Measurements from ENCODE around the gene RTTN.

The RTTN gene

GRCh38 chr18:69996417-69996816, 209.1 kb downstream of the RTTN start:
- H3K27ac ChIP-seq (ENCODE audit: low read length), result no peak overlapping the region

GRCh38 chr18:69995774-69996173, 209.7 kb downstream of the RTTN start:
- Histone ChIP-seq H3K36me3 (ENCODE audit: insufficient read depth, low read length) (peaks cover 21% of the 10 kb centered on the region; the same call in 1 of the 2 replicates), H3K9ac (ENCODE audit: low read depth, low read length) (no peak overlapping the region), H3K9me3 (ENCODE audit: insufficient read depth, low read length, severe bottlenecking) (no peaks in the 10 kb centered on the region), H2AFZ (ENCODE audit: low read depth, low read length) (no peak overlapping the region), H3K79me2 (ENCODE audit: insufficient read depth, low read length) (no peaks in the 10 kb centered on the region), H3K4me3 (ENCODE audit: low read depth in 1 of 2, low read length in 2 of 2) (no peak overlapping the region), H4K20me1 (ENCODE audit: insufficient read depth, low read length) (no peaks in the 10 kb centered on the region), H3K4me2 (ENCODE audit: insufficient read depth, low read length) (no peak overlapping the region), H3K27ac (ENCODE audit: low read length) (no peak overlapping the region), H3K4me1 (ENCODE audit: insufficient read depth, low read length) (no peaks in the 10 kb centered on the region), H3K27me3 (ENCODE audit: insufficient read depth, low read length, poor library complexity) (no peaks in the 10 kb centered on the region)
- TF ChIP-seq EZH2 (IDR thresholded peaks at IDR 0.05; ENCODE audit: borderline replicate concordance, low read depth, low read length, severe bottlenecking) (no peak), CTCF (IDR thresholded peaks at IDR 0.05; ENCODE audit: borderline replicate concordance, extremely low read depth, low read length, poor library complexity, severe bottlenecking) (no peak)
- DNase-seq (no peak), ATAC-seq (ENCODE audit: insufficient read depth, low read depth) (no peak)

More at GRCh38 chr18:69996417-69996816, 209.1 kb downstream of the RTTN start:
- Histone ChIP-seq H3K9me3 (ENCODE audit: insufficient read depth, low read length, severe bottlenecking) (no peaks in the 10 kb centered on the region), H3K4me2 (ENCODE audit: insufficient read depth, low read length) (no peak overlapping the region), H3K36me3 (ENCODE audit: insufficient read depth, low read length) (peaks cover 26% of the 10 kb centered on the region), H3K27me3 (ENCODE audit: insufficient read depth, low read length, poor library complexity) (no peaks in the 10 kb centered on the region), H4K20me1 (ENCODE audit: insufficient read depth, low read length) (no peaks in the 10 kb centered on the region), H3K9ac (ENCODE audit: low read depth, low read length) (no peak overlapping the region), H3K4me3 (ENCODE audit: low read depth in 1 of 2, low read length in 2 of 2) (no peak overlapping the region), H2AFZ (ENCODE audit: low read depth, low read length) (no peak overlapping the region), H3K4me1 (ENCODE audit: insufficient read depth, low read length) (no peaks in the 10 kb centered on the region), H3K79me2 (ENCODE audit: insufficient read depth, low read length) (no peaks in the 10 kb centered on the region)
- DNase-seq (no peak), ATAC-seq (ENCODE audit: insufficient read depth, low read depth) (no peak)
- TF ChIP-seq CTCF (IDR thresholded peaks at IDR 0.05; ENCODE audit: borderline replicate concordance, extremely low read depth, low read length, poor library complexity, severe bottlenecking) (no peak), EZH2 (IDR thresholded peaks at IDR 0.05; ENCODE audit: borderline replicate concordance, low read depth, low read length, severe bottlenecking) (no peak)

GRCh38 chr18:69992776-69993175, 212.7 kb downstream of the RTTN start:
- Histone ChIP-seq H3K4me2 (ENCODE audit: insufficient read depth, low read length) (no peak overlapping the region), H3K9ac (ENCODE audit: low read depth, low read length) (no peak overlapping the region), H3K9me3 (ENCODE audit: insufficient read depth, low read length, severe bottlenecking) (no peaks in the 10 kb centered on the region), H3K4me1 (ENCODE audit: insufficient read depth, low read length) (no peaks in the 10 kb centered on the region), H3K79me2 (ENCODE audit: insufficient read depth, low read length) (no peaks in the 10 kb centered on the region), H3K27ac (ENCODE audit: low read length) (no peak overlapping the region), H2AFZ (ENCODE audit: low read depth, low read length) (no peak overlapping the region), H3K4me3 (ENCODE audit: low read depth in 1 of 2, low read length in 2 of 2) (no peak overlapping the region), H4K20me1 (ENCODE audit: insufficient read depth, low read length) (no peaks in the 10 kb centered on the region), H3K36me3 (ENCODE audit: insufficient read depth, low read length) (peaks cover 17% of the 10 kb centered on the region; the same call in 1 of the 2 replicates), H3K27me3 (ENCODE audit: insufficient read depth, low read length, poor library complexity) (no peaks in the 10 kb centered on the region)
- TF ChIP-seq EZH2 (IDR thresholded peaks at IDR 0.05; ENCODE audit: borderline replicate concordance, low read depth, low read length, severe bottlenecking) (no peak), CTCF (IDR thresholded peaks at IDR 0.05; ENCODE audit: borderline replicate concordance, extremely low read depth, low read length, poor library complexity, severe bottlenecking) (no peak)
- ATAC-seq (ENCODE audit: insufficient read depth, low read depth) (no peak), DNase-seq (no peak)

- no peak for TF ChIP-seq CTCF (IDR thresholded peaks at IDR 0.05; ENCODE audit: borderline replicate concordance, extremely low read depth, low read length, poor library complexity, severe bottlenecking)
- TF ChIP-seq EZH2 (IDR thresholded peaks at IDR 0.05; ENCODE audit: borderline replicate concordance, low read depth, low read length, severe bottlenecking), result no peak
- Histone ChIP-seq H3K27me3 (ENCODE audit: insufficient read depth, low read length, poor library complexity) (no peaks in the 10 kb centered on the region), H3K9me3 (ENCODE audit: insufficient read depth, low read length, severe bottlenecking) (no peaks in the 10 kb centered on the region), H3K4me2 (ENCODE audit: insufficient read depth, low read length) (no peak overlapping the region), H3K4me3 (ENCODE audit: low read depth in 1 of 2, low read length in 2 of 2) (no peak overlapping the region), H3K36me3 (ENCODE audit: insufficient read depth, low read length) (peaks cover 18% of the 10 kb centered on the region), H4K20me1 (ENCODE audit: insufficient read depth, low read length) (no peaks in the 10 kb centered on the region), H3K9ac (ENCODE audit: low read depth, low read length) (no peak overlapping the region), H3K4me1 (ENCODE audit: insufficient read depth, low read length) (no peaks in the 10 kb centered on the region), H3K27ac (ENCODE audit: low read length) (no peak overlapping the region), H2AFZ (ENCODE audit: low read depth, low read length) (no peak overlapping the region), H3K79me2 (ENCODE audit: insufficient read depth, low read length) (no peaks in the 10 kb centered on the region)
- DNase-seq, result no peak
- ATAC-seq (ENCODE audit: insufficient read depth, low read depth), result no peak
Measured at GRCh38 chr18:69987870-69988269, 217.6 kb downstream of the RTTN start.
